RPMI7951 (cell line): ENCODE results near the gene ZNF598. TPM values are rescaled to one million over a fixed set of nuclear protein-coding genes. Genes with fewer than 3 reads are reported as not detected.
"Not testable (repeated sequence)": the region's sequence is repeated elsewhere in the genome, so short reads cannot be mapped to it uniquely, and the experiment has no call there.

Experiments
- DNase-seq: peaks from one replicate; pipeline ENCODE4 v3.0.0-alpha.2; 2012; ENCODE audit warnings: low read depth
- total RNA-seq: library from RNA; depleted of rRNA; stranded (reverse); fragments of >200 nt; shearing (Covaris generic); gene quantifications from 2 replicates; pipeline ENCODE4 v1.2.3, GENCODE V29; 2014

ZNF598 gene
- total RNA-seq, 1 experiment from 2014 or later, result 9.7 TPM

- DNase-seq, result no peak
These were observed 18.5 kb upstream of the ZNF598 start for GRCh38 chr16:2028146-2028545.

- DNase-seq, result peak; percentile 46
These were observed 17.7 kb upstream of the ZNF598 start for GRCh38 chr16:2027024-2028010.

GRCh38 chr16:2026461-2027023, 16.9 kb upstream of the ZNF598 start, which contains the start of gene NHERF2:
TSS of gene NHERF2 (plus strand) at chr16:2026902. CDS start at chr16:2027006, 104 bp downstream.
- no peak for DNase-seq

- no peak for DNase-seq
These were observed 16.3 kb upstream of the ZNF598 start for GRCh38 chr16:2025878-2026460.

DNA sequence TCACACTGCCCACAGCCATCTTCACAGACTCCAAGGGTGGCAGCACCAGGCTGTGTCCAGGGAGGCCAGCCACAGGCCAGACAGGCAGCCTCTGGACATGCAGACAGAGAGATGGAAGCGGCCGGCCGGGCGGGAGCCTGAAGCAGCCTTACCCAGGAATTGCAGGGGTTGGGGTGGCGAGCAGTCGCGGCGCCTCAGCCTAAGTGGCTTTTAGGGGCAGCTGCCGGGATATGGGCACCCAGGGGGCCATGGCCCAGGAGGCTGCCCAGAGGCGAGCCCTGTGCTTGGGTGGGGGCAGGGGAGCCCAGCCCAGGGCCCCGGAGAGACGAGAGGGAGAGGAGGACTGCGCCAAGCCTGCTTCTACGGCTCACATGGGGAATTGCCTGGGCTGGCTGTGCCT, 15.6 kb upstream of the ZNF598 start:
- DNase-seq, result no peak

DNA sequence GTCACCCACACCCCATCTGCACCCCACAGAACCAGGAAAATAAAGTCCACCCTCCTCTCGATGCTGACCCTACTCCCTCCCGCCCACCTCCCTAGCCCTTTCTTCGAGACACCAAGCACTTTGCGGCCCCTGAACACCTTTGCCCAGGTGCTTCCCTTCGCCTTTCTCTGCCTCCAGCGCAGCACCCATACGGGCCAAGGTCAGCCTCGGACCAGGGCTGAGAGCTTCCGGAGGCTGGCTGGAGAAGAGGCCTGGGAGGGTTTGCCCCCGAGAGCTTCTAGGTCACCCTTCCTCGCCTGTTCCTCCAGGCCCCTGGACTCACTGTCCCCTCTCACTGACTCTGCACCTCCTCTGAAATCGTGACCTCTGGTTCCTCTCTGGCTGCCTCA, 14.4 kb upstream of the ZNF598 start:
- DNase-seq, result no peak

GRCh38 chr16:2023092-2024031, 13.7 kb upstream of the ZNF598 start:
- DNase-seq, result peak; percentile 73

GRCh38 chr16:2022723-2023091, 13.1 kb upstream of the ZNF598 start:
- peak; percentile 73 for DNase-seq

- no peak for DNase-seq
These were observed 10.6 kb upstream of the ZNF598 start for GRCh38 chr16:2019921-2020831.

DNA sequence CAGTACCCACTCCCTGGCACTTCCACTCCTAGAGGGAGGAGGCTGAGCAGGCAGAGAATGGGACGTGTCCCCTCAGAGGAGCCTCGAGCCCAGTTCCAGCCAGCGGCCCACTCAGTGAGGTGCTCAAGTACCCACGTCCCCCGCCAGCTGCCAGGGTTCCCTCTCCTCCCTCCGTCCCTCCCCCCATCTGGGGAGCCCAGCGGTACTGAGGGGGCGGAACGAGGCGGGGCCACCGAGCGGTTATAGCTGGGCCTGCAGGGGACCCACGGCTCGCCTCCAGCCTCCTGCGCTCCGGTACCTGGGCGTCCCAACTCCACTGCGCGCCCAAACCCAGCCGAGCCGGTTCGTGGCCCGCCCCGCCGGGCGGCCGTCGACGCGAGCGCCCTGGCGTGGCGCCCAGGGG, 9.9 kb upstream of the ZNF598 start, which contains the start of gene NPW:
Gene NPW (plus strand): TSS at position 268 of the 403 bp plus-strand sequence.
- DNase-seq, result no peak

- no peak for DNase-seq
These were observed 6.8 kb upstream of the ZNF598 start for GRCh38 chr16:2016407-2016922.

GRCh38 chr16:2015947-2016208, 6.3 kb upstream of the ZNF598 start:
- no peak for DNase-seq

DNA sequence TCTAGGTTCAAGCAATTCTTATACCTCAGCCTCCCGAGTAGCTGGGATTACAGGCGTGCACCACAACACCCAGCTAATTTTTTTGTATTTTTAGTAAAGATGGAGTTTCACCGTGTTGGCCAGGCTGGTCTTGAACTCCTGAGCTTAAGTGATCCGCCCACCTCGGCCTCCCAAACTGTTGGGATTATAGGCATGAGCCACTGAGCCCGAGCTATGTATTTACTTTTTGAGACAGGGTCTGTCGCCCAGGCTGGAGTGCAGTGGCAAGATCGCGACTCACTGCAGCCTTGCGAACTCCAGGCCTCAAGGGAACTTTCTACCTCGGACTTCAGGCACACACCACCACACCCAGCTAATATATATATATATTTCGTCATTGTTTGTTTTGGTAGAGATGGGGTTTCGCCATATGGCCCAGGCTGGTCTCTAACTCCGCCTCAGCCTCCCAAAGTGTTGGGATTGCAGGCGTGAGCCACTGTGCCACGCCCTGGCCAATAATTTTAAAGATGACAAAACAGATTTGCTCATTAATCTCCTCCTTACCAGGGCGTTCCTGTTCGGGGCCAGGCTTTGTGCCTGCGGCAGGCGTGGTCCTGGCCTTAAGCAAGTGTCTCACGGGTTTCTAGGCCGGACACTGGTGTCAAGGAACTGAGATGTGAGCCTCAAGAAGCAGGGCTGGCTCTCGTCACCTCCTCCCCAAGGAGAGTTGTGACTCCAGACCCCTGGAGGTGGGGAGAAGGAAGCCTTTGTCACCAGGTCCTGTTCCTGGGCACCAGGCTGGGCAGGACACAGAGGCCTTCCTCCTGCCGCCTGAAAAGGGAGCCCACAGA, 5.7 kb upstream of the ZNF598 start:
- DNase-seq, result no peak

DNA sequence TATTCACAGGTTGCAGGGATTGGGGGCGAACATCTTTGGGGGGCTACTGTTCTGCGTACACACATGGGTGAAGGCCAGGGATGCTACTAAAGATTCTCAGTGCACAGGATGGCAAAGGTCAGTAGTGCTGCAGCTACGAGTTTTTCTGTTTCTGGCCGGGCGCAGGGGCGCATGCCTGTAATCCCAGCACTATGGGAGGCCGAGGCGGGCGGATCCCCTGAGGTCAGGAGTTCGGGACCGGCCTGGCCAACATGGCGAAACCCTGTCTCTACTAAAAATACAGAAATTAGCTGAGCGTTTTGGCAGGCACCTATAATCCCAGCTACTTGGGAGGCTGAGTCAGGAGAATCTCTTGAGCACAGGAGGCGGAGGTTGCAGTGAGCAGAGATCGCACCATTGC, 3.9 kb upstream of the ZNF598 start:
- DNase-seq, result no peak

DNA sequence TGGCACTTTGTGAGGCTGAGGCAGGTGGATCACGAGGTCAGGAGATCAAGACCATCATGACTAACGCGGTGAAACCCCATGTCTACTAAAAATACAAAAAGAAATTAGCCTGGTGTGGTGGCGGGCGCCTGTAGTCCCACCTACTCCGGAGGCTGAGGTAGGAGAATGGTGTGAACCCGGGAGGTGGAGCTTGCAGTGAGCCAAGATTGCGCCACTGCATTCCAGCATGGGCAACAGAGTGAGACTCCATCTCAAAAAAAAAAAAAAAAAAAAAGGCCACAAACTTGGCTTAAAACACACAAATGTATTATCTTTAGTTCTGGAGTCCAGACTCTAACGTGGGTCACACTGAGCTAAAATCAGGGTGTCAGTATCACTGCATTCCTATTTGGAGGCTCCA, 2.1 kb upstream of the ZNF598 start:
- DNase-seq, result not testable (repeated sequence)

DNA sequence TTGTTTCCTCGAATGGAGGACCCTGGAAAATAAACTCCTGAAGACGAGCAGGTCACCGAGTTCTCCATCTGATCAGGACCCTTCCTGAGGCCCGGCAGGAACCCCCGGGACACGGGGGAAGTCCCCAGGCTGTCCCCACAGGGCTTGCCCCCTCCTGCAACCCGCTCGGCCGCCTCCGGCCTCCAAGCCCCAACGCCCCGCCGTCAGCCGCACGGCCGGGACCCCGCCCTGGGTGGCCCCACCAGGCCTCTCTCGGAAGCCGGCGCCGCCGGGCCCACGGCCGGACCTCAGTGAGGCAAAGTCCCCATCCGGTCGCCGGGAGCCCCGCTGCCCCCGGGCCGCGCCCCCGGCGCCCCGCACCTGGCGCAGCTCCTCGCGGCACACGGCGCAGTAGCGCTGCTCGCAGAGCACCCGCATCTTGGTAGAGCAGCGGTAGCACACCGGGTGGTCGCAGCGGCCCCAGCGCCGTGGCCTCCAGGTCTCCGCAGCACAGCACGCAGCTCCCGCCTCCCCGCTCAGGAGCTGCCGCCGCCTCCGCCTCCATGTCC, 383 bp downstream of the ZNF598 start:
- DNase-seq, result no peak

DNA sequence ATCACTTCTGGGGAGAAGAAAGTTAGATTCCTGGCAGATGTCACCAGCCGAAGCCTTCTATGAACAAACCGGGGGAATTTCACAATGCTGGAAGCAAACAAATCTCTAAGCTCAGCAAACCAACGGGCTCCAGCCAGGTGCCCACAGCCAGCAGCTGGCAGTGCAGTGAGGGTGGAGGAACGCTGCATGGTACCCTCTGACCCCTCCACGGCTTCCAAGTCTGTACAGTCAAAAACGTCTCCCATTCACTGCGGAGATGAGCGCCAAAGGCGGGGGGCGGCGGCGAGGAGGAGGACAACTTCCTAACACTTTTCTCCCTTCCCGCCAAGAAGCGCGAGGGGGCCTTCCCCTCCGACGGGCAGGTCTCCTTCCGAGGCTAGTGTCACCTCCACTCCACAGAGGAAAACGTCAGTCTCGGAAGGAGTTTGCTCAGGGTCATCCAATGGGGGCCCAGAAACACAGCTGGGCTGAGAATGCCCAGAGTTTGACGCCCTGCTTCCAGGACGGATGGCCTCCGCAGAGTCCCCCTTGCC, 924 bp downstream of the ZNF598 start:
- peak; percentile 18 for DNase-seq

GRCh38 chr16:2008009-2008526, 1.6 kb downstream of the ZNF598 start:
- DNase-seq, result peak; percentile 90
